ENCODE measurements around the gene FAM227A.

The FAM227A gene

DNA sequence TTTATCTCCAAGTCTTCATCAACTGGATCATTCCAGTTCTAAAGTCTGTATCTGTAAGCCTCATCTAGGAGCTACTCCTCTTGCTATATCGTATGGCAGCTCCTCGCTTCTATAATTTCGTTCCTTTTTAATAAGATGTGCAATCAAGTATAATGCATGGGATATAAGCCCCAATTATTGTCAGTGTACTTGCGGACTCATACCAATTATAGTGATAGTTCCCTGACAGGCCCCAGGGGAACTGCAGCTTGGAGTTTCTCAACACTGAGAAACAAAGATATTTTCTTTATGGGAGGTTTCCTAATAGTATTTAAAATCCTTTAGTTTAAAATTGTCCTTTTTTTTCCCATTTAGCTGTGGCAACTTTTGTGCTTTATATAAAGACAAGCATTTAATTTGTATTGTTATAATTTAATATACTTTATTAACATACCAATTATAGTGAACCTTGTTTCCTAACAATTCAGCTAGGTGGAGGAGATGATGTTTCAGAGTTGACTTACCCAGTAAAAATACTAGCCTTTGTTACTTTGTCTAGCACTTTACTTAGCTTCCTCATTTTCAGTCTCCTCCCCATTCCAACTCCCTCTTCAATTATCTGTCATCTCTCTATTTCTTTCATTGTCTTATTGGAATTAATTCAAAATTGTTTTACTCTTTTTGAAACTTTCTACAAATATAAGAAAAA lies 124.8 kb downstream of the FAM227A start:
- no peak for DNase-seq

All from T-helper 1 cell (primary cell).